ENCODE data around the gene DPY19L1. TPM values are rescaled to one million over a fixed set of nuclear protein-coding genes. Genes with fewer than 3 reads are reported as not detected.
"Not testable (repeated sequence)": the region's sequence is repeated elsewhere in the genome, so short reads cannot be mapped to it uniquely, and the experiment has no call there.

The DPY19L1 gene
- total RNA-seq (2022) (88.1 and 90.4 TPM in 2 replicates), Bru-seq, nascent RNA (percentile 95 among the genes with signal in this experiment), BruChase-seq, experiment 1, labeled RNA remaining after a 6-hour chase (percentile 86 among the genes with signal in this experiment), BruChase-seq, experiment 2, labeled RNA remaining after a 2-hour chase (percentile 91 among the genes with signal in this experiment)
- long read RNA-seq, full-length matches to known transcripts, result 48 of 72 reads
- long read RNA-seq, partial matches to known transcripts, result 2 of 72 reads
- long read RNA-seq, other reads (novel, unspliced or antisense), result 22 of 72 reads

DNA sequence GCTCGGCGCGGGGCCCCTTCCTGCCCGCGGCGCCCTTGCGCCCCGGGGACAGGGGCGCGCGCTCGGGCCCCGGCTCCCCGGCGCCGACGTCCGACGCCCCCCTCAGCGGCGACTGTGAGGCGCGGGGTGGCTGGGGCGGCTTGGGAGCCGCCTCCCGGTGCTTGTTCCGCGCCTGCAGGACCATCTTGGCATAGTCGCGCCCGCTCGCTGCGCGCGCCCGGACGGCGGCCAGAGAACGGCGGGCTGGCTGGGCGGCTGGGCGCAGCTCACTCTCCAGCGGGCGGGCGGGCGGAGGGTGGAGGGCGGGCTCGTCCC, at the start of gene DPY19L1:
DPY19L1 (minus strand) TSS at position 275 of the 315 bp plus-strand sequence; CDS start at position 184, 91 bp downstream.
- CTCF ChIA-PET, result interaction anchor here (0.6 kb wide), 3 partner anchors 256 to 824 kb away, joined by 3 to 4 read pairs (median 3); no protein-coding TSS in a partner anchor
- intact Hi-C loops (cut with micrococcal nuclease; ENCODE audit: unreplicated experiment), result loop anchor here (5.0 kb wide), 1 partner anchor 365 kb away; no protein-coding TSS in a partner anchor
- peaks cover 44% of the 10 kb centered on the region for H3K4me1 Mint-ChIP-seq (ENCODE audit: low read depth, unreplicated experiment)
- no TSS peak for BruUV-seq (replicated peaks)
- peaks cover 9% of the 10 kb centered on the region for H3K9me3 Mint-ChIP-seq (ENCODE audit: low read depth, unreplicated experiment)
- H3K4me3 Mint-ChIP-seq (ENCODE audit: low read depth, unreplicated experiment), result peak within 1 kb of the TSS; percentile 73
- no peak for DNase-seq
- H3K27ac Mint-ChIP-seq (ENCODE audit: unreplicated experiment), result peak within 1 kb of the TSS; percentile 77
- H3K36me3 Mint-ChIP-seq (ENCODE audit: insufficient read depth, unreplicated experiment), result peaks cover 34% of the 10 kb centered on the region
- TF ChIP-seq, protein P1, sequence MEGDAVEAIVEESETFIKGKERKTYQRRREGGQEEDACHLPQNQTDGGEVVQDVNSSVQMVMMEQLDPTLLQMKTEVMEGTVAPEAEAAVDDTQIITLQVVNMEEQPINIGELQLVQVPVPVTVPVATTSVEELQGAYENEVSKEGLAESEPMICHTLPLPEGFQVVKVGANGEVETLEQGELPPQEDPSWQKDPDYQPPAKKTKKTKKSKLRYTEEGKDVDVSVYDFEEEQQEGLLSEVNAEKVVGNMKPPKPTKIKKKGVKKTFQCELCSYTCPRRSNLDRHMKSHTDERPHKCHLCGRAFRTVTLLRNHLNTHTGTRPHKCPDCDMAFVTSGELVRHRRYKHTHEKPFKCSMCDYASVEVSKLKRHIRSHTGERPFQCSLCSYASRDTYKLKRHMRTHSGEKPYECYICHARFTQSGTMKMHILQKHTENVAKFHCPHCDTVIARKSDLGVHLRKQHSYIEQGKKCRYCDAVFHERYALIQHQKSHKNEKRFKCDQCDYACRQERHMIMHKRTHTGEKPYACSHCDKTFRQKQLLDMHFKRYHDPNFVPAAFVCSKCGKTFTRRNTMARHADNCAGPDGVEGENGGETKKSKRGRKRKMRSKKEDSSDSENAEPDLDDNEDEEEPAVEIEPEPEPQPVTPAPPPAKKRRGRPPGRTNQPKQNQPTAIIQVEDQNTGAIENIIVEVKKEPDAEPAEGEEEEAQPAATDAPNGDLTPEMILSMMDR (IDR thresholded peaks at IDR 0.05; ENCODE audit: unreplicated experiment), result no peak
- no peaks in the 10 kb centered on the region for H3K27me3 Mint-ChIP-seq (ENCODE audit: unreplicated experiment)

DNA sequence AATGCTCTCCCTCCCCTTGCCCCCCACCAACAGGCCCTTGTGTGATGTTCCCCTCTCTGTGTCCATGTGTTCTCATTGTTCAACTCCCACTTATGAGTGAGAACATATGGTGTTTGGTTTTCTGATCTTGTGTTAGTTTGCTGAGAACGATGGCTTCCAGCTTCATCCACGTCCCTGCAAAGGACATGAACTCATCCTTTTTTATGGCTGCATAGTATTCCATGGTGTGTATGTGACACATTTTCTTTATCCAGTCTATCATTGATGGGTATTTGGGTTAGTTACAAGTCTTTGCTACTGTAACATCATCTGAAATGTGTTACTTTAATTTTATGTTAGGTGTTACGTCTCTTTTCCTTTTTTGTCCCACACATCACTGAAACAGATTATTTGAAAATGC, 42.2 kb upstream of the DPY19L1 start:
- CTCF ChIA-PET; H3K27me3 Mint-ChIP-seq (ENCODE audit: unreplicated experiment); BruUV-seq (replicated peaks); DNase-seq; H3K4me3 Mint-ChIP-seq (ENCODE audit: low read depth, unreplicated experiment); H3K4me1 Mint-ChIP-seq (ENCODE audit: low read depth, unreplicated experiment); H3K27ac Mint-ChIP-seq (ENCODE audit: unreplicated experiment); intact Hi-C loops (cut with micrococcal nuclease; ENCODE audit: unreplicated experiment); H3K36me3 Mint-ChIP-seq (ENCODE audit: insufficient read depth, unreplicated experiment); H3K9me3 Mint-ChIP-seq (ENCODE audit: low read depth, unreplicated experiment): not testable (repeated sequence)

DNA sequence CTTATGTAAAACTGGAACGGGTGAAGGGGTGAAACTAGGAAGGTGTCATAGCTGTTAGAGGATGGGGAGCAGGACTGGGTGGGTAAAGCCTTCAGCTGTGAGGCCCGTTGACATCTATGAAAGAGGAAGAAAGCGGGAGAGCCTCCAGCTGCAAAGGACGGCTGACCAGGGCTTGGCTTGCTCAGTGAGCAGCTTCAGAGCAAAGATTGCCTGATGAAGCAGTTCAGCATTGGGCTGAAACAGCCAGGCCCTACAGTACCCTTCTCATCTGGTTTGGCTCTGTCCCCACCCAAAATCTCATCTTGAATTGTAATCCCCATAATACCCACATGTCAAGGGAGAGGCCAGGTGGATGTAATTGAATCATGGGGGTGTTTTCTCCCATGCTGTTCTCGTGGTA, 36.7 kb upstream of the DPY19L1 start:
- DNase-seq; H3K27ac Mint-ChIP-seq (ENCODE audit: unreplicated experiment); CTCF ChIA-PET; BruUV-seq (replicated peaks); H3K36me3 Mint-ChIP-seq (ENCODE audit: insufficient read depth, unreplicated experiment); H3K9me3 Mint-ChIP-seq (ENCODE audit: low read depth, unreplicated experiment); H3K4me3 Mint-ChIP-seq (ENCODE audit: low read depth, unreplicated experiment): not testable (repeated sequence)
- Mint-ChIP-seq H3K27me3 (ENCODE audit: unreplicated experiment) (peaks cover 16% of the 10 kb centered on the region), H3K4me1 (ENCODE audit: low read depth, unreplicated experiment) (peaks cover 12% of the 10 kb centered on the region)
- intact Hi-C loops (cut with micrococcal nuclease; ENCODE audit: unreplicated experiment), result loop anchor here (5.0 kb wide), 3 partner anchors 108 to 548 kb away; no protein-coding TSS in a partner anchor

DNA sequence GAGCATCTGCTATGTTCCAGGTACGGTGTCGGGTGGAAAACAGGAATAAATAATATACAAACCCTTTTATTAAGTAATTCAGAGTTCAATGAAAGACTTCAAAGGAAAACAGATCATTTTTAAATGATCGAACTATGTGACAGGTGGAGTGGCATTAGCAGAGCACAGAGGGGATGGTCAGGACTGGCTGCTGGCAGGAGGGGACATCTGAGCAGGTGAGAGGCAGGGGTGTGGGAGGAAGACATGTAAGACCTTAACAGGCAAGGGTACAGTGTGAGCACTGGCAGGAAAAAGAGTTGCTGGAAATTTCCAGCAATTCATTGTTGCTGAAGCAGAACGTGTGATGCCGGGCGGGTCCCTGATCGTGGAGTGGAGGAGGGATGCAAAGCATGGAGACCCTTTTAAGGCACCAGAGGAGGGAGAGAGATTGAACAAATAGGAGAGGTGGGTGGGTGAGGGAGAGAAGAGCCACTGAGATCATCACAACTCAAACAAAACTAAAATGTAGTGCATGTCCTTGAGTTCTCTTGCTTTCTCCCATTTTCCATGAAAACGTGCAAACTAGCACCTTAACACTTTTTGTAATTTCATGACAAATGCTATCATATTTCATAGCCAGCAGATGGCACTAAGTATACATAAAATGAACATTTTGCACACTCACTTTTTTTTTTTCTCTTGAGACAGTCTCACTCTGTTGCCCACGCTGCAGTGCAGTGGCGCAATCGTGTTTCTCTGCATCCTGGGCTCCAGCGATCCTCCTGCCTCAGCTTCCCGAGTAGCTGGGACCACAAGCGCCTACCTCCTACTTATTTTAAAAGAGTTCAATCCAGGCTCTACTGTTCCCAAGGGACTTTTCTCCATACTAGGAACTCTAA, 35.9 kb upstream of the DPY19L1 start:
- CTCF ChIA-PET; H3K36me3 Mint-ChIP-seq (ENCODE audit: insufficient read depth, unreplicated experiment); BruUV-seq (replicated peaks); H3K4me3 Mint-ChIP-seq (ENCODE audit: low read depth, unreplicated experiment); H3K9me3 Mint-ChIP-seq (ENCODE audit: low read depth, unreplicated experiment); DNase-seq: not testable (repeated sequence)
- Mint-ChIP-seq H3K27me3 (ENCODE audit: unreplicated experiment) (peaks cover 16% of the 10 kb centered on the region), H3K27ac (ENCODE audit: unreplicated experiment) (peak overlapping the region; percentile 17), H3K4me1 (ENCODE audit: low read depth, unreplicated experiment) (peaks cover 12% of the 10 kb centered on the region)
- TF ChIP-seq, protein P1 (IDR thresholded peaks at IDR 0.05; ENCODE audit: unreplicated experiment), result peak; percentile 27
- intact Hi-C loops (cut with micrococcal nuclease; ENCODE audit: unreplicated experiment), result loop anchor here (2.0 to 5.0 kb wide), 5 partner anchors 109 to 549 kb away; no protein-coding TSS in a partner anchor

DNA sequence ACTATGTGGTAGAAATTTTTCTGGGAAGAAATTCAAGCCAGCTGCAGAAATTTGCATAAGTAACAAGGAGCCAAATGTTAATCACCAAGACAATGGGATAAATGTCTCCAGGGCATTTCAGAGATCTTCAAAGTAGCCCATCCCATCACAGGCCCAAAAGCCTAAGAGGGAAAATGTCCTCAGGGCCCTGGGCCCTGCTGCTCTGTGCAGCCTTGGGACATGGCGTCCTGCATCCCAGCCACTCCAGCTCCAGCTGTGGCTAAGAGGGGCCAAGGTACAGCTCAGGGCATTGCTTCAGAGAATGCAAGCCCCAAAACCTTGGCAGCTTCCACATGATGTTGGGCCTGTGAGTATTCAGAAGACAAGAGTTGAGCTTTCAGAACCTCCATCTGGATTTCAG, 31.8 kb upstream of the DPY19L1 start:
- intact Hi-C loops (cut with micrococcal nuclease; ENCODE audit: unreplicated experiment); BruUV-seq (replicated peaks); CTCF ChIA-PET; H3K9me3 Mint-ChIP-seq (ENCODE audit: low read depth, unreplicated experiment); DNase-seq; H3K27ac Mint-ChIP-seq (ENCODE audit: unreplicated experiment); H3K4me3 Mint-ChIP-seq (ENCODE audit: low read depth, unreplicated experiment); H3K36me3 Mint-ChIP-seq (ENCODE audit: insufficient read depth, unreplicated experiment): not testable (repeated sequence)
- Mint-ChIP-seq H3K4me1 (ENCODE audit: low read depth, unreplicated experiment) (peaks cover 12% of the 10 kb centered on the region), H3K27me3 (ENCODE audit: unreplicated experiment) (peaks cover 16% of the 10 kb centered on the region)

DNA sequence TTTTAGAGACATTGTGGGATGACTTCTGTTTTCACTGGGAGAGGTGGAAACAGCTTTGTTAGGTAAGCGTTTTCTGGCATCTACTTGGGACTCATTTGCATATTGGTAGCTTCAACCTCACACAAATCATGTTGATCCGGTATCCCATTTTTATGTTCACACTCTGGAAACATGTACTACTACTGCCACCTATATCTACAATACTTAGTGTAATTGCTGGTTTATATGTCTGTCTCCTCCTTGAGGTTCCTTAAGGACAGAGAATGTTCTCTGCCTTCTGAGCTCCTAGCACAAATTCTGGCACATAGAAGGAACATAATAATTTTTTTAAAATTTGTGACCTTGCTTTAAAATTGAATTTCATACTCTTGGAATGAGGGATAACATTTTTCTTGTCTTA, 28.1 kb upstream of the DPY19L1 start:
- DNase-seq; H3K9me3 Mint-ChIP-seq (ENCODE audit: low read depth, unreplicated experiment); CTCF ChIA-PET; H3K27me3 Mint-ChIP-seq (ENCODE audit: unreplicated experiment); BruUV-seq (replicated peaks); H3K36me3 Mint-ChIP-seq (ENCODE audit: insufficient read depth, unreplicated experiment); H3K4me3 Mint-ChIP-seq (ENCODE audit: low read depth, unreplicated experiment); intact Hi-C loops (cut with micrococcal nuclease; ENCODE audit: unreplicated experiment); H3K27ac Mint-ChIP-seq (ENCODE audit: unreplicated experiment): not testable (repeated sequence)
- H3K4me1 Mint-ChIP-seq (ENCODE audit: low read depth, unreplicated experiment), result peaks cover 12% of the 10 kb centered on the region

DNA sequence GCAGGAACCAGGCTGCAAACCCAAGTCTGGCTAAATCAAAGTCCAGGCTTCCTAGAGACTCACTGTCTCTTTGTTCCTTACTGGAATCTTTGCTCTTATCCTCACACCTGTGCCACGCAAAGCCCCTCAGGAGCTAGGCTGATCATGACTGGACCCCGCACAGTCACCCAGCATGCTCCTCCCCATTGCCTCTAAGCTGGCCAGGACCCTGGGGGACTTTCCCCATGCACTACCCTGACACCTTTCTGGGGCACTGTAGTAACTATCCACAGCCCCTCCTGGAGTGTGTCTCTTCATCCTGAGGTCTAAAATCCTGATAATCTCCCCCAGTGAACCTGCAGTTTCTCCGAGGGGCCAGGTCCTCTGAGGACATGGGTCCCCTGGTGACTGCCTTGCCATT, 21.3 kb upstream of the DPY19L1 start:
- intact Hi-C loops (cut with micrococcal nuclease; ENCODE audit: unreplicated experiment); H3K4me1 Mint-ChIP-seq (ENCODE audit: low read depth, unreplicated experiment); H3K36me3 Mint-ChIP-seq (ENCODE audit: insufficient read depth, unreplicated experiment); H3K27me3 Mint-ChIP-seq (ENCODE audit: unreplicated experiment); DNase-seq; H3K27ac Mint-ChIP-seq (ENCODE audit: unreplicated experiment); H3K4me3 Mint-ChIP-seq (ENCODE audit: low read depth, unreplicated experiment); H3K9me3 Mint-ChIP-seq (ENCODE audit: low read depth, unreplicated experiment); BruUV-seq (replicated peaks): not testable (repeated sequence)
- CTCF ChIA-PET, result interaction anchor here (0.6 kb wide), 1 partner anchor 647 kb away, joined by 5 read pairs; no protein-coding TSS in a partner anchor

Measured in Calu3 (cell line).